ENCODE data around the gene TDO2.

- TF ChIP-seq CTCF (IDR thresholded peaks at IDR 0.05) (no peak), POLR2A (IDR thresholded peaks at IDR 0.05) (no peak)
Measured at GRCh38 chr4:155887847-155888570, 15.5 kb upstream of the TDO2 start.

Measured in prostate gland (tissue), 2 donors.